GM21619 (cell line): ENCODE results near the gene BLOC1S6.

Source experiments
- ATAC-seq: cut with Tn5 transposase; IDR thresholded peaks from one replicate; pipeline ENCODE4 v1.9.1; 2021; ENCODE audit not compliant: unreplicated experiment

Gene BLOC1S6

DNA sequence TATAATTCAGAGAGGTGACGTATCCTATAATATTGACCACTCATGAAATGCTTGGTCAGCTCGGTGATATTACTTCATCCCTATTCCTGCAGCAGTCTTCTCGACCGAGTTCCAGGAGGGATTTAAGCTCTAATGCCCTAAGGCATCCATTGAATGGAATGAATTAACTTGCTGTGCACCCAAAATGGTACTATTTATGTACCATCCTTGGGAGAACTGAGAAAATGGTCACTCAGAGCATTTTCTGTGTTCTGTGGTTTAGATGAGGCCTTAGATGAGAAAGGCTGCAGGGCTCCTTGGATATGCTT lies 638 bp downstream of the BLOC1S6 start:
- no peak for ATAC-seq

DNA sequence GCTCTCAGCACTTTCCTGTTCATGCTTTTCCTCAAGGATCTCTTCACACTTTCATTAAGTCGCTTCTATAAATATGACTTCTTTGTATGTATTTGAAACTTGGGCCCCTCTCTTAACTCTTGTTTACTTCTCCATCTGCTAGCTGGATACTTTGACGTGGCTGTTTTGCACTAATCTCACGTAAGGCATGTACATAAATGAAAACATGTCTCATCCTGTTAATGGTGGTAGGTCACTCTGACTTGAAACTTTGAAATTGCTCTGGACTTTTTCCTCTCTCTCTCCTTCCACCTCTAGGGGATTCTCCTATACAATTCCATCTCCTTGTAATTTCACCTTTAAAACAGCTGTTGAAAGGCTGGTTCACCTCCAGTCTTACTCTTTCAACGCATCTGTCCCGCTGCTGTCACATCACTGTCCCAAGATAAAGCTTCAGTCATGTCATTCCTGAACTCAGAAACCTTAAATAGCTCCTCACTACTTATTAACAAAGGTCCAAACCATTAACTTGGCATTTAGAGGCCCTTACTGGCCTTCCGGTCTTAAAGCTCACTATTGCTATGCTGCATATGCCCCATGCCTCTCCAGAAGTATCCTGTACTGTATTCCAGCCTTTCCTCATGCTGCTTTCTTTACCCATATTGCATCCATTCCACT lies 1.2 kb downstream of the BLOC1S6 start:
- no peak for ATAC-seq

DNA sequence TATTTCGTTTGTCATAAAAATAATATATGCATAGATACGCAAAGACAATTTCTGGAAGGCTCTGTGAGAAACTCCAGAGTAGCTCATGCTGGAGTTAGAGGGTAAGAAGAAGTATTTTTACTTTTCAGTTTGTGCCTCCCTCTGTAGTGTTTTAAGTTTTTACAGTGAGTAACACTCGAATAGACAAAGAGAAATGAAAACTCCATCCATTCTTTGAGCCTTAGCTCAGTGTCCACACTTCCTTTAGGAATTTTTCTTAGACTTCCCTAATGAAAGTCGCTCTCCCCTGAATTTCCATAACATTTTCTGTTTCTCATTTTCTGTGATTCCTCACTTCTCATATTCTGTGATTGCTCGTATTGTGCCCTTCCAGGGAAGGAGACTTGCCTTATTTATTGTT lies 2.1 kb downstream of the BLOC1S6 start:
- ATAC-seq, result no peak

DNA sequence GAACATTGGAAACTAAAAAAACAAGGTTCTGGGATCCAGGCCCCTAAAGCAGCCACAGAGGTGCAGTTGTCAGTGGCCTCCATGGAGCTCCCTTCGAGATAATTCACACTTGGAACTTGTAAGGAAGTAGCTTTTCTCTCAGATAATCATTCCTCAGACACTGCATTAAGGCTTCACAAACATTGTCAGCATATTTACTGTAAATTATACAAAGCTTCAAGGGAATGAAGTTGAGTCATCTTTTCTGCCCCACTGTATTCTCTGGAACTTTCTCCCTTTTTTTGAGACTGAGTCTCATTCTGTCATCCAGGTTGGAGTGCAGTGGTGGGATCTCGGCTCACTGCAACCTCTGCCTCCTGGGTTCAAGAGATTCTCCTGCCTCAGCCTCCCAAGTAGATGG lies 7.1 kb downstream of the BLOC1S6 start:
- no peak for ATAC-seq

DNA sequence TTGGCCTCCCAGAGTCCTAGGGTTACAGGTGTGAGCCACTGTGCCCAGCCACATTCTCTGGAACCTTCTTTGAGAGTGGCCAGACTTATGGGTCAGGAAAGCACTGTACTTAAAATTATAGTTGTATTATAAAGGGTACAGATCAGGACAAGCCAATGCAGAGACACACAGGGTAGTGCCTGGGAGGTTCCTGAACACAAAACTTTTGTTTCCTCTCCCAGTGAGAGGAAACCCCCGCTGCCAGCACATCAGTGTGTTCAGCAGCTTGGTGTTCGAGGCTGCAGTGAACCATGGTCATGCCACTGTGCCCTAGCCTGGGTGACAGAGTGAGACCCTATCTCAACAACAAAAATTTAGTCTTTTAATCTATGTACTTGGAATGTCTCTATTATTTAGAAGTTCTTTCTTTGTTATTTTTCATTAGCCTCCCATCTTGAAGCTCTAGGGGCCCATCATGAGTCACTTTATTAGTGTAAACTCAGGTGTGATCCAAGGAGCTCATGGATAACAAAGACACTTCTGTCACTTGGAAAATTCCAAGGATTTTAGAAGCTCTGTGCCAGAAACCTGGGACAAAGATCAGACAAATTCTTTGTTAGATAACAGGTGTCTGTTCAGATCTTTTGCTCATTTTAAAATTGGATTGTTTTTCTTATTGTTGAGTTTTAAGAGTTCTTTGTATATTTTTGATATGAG lies 7.8 kb downstream of the BLOC1S6 start:
- no peak for ATAC-seq

DNA sequence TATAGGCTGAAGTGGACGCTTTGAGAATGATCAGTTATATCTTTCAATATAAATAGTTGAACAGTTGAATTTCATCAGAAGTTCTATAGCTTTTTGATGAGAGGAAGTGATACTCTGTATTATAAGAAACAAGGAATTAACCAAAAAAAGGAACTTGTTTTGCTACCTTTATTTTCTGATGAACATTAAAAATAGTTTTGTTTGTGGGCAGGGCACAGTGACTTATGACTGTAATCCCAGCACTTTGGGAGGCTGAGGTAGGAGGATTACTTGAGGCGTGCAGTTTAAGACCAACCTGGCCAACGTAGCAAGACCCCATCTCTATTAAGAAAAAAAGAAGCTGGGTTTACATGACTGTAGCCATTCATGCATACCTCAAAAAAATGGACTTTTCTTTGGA lies 16.7 kb downstream of the BLOC1S6 start:
- no peak for ATAC-seq

DNA sequence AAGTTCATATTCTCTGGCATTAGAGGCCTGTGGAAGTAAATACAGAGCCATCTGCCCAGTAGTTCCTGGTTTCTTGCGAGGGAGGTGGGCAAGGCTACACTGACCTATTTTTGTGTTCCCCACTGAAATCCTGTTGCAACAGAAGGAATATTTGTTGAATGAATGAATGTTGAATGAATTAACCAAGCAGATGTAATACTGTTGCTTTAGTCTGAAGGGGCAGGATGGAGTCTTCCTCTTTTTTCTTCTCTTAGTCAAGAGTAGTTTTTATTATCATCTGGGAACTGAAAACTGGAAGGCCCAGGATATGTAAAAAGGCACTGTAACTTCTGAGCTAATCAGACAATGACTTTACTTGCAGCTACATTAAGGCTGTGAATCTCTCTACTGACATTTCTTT lies 17.1 kb downstream of the BLOC1S6 start:
- ATAC-seq, result no peak

DNA sequence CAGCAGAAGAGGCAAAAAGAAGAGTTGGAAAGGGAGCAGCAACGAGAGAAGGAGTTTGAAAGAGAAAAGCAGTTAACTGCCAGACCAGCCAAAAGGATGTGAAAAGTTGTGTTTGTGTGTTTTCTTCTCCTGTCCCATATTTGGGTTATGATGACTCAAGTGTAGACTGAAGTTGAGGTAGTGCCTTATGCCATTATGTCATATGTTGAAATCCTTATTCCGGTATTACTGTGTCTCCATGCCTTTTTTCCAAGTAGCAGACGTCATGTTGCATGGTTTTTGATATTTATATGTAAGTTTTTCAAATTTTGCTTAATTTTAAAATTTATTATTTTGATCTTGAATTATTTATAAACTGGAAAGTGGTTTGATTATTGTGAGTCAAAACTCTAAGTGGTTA lies 19.2 kb downstream of the BLOC1S6 start:
- ATAC-seq, result no peak

DNA sequence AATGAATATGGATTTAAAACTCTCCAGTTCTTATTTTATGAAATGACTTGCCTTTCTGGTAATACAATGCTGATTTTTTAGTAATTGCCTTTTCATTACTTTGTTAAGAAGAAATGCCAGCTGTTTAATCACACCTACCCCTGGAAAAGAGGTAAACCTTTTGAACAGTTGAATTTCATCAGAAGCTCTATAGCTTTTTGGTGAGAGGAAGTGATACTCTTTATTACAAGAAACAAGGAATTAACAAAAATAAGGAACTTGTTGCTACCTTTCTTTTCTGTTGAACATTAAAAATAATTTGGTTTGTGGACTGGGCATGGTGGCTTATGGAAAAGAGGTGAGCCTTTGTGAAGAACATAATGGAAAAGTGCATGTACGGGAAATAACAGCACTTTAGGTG lies 19.7 kb downstream of the BLOC1S6 start:
- no peak for ATAC-seq

DNA sequence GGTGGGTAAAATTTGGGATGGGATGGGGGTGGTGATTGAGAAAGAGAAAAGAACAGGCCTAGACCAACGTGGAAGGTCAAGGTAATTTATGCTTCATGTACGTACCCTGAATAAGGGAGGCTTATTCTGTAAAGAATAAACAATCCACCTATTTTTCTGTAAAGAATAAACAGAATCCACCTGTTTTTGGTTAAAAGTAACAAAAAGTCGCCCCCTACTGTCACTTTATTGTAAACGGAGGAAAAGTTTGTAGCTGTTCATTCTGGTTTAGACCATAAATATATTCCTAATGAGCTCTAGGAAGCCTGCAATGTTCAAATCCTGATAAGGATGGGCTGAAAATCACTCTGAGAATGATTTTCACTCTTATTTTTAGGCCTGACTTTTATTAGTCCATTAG lies 24.1 kb downstream of the BLOC1S6 start:
- ATAC-seq, result no peak

DNA sequence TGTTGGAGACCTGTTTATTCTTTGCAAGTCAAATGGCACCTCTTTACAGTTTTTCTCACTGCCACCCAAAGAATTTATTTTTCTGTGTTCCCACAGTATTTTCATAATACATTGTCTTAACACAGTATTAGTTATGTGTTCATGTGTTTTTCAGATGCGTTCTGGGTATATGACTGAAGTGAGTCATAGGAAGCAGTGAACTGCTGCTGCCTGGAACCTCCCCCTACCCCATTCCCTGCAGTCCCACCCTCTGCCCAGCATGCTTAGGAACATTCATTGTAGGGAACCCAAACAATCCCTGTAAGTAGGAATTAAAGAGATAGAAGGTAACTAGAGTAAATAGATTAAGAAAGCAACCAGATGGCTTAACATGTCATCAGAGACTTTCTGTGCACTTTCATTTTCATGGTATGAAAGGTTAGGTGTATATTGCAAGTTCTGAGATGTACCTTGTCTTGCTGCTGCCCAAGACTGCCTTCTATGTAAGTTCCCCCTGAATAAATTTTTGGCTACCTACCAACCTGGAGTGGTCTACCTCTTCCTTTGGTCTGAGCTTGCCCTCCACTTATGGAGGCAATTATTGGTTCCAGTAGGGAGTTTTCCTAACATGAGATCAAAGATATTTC lies 25.7 kb downstream of the BLOC1S6 start:
- no peak for ATAC-seq

DNA sequence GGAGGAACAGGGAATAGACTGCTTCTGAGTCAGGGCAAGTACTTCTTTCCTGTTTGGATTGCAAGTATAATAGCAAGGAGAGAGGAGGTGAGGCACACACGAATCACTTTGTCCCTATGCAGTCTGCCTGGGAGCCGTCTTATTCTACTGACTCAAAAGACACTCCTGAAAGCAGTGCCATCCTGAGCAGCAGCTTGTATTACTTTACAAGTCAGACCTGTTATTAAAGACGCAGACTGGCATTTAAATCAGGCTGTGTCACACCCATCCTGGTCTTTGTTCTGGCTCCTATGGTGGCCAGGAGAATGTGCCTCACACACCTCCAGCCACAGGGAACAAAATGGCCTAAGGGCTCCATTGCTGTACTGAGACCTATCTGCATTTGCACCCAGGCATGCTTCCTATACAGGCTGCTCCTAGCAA lies 29.7 kb downstream of the BLOC1S6 start:
- ATAC-seq, result no peak

DNA sequence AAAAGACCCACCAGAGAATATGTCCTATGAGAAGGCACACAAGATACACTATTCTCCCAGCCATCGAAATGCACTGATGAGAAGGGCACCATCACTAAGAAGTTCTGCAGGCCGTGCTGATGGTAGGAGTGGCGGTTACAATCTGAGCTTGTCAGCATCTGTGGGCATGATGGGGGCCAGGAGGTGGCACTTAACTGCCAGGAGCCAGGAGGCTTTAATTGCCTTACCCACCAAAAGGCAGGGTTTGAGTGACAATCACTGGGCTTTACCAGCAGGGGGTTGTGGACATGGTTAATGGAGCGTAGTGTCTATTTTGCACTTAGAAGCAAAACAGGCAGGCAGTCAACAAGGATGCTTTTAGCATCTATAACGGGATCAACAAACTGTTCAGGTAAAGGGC lies 31.6 kb downstream of the BLOC1S6 start:
- ATAC-seq, result no peak

DNA sequence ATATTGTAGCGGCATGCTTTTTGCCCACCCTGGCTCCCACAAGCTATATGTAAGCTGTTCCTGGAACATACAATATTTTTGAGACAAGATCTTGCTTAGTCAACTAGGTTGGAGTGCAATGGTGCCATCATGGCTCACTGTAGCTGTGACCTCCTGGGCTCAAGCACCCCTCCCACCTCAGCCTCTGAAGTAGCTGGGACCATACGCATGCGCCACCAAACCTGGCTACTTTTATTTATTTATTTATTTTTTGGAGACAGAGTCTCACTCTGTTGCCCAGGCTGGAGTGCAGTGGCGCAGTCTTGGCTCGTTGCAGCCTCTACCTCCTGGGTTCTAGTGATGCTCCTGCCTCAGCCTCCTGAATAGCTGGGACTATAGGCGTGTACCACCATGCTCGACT lies 41.0 kb downstream of the BLOC1S6 start:
- ATAC-seq, result no peak

DNA sequence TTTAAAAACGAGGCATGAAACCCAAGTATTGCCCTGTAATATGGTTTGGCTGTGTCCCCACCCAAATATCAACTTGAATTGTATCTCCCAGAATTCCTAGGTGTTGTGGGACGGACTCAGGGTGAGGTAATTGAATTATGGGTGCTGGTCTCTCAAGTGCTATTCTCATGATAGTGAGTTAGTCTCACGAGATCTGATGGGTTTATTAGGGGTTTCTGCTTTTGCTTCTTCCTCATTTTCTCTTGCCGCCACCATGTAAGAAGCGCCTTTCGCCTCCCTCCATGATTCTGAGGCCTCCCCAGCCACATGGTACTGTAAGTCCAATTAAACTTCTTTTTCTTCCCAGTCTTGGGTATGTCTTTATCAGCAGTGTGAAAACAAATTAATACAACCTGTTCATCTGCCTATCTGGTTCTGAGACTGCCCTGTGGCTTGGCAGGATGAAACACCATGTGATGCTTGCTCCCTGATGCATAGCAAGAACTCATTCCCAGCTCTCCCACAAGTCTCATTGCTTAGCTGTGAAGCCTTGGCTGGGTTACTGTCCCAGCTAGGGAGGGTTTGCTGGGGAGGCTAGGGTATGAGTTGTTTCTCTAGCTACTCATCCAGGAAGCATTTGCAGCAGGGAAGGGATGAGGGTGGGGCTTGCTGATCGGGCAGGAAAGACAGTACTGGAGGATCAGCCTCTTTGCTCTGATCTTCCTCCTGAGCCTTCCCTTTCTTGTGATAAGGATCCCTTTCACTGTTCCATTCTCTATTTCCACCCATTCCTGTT lies 43.9 kb downstream of the BLOC1S6 start:
- ATAC-seq, result no peak

DNA sequence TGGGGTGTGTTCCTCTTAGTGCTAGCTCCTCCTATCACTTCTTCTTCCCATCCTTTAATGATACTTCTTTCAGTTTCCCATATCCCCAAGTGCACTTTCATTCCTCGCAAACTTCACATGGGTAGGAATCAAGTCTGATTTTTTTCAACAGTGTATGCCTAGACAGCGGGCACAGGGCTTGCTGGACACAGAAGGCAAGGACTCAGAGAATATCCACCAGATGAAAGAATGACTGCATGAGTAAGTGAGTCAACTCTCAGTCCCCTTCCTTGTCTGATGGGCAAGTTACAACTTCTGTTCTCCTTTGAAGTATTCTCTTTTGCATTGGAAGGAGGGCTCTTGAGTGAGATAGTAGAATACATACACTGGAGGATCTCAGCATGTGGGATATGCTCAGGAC lies 44.6 kb downstream of the BLOC1S6 start:
- no peak for ATAC-seq

DNA sequence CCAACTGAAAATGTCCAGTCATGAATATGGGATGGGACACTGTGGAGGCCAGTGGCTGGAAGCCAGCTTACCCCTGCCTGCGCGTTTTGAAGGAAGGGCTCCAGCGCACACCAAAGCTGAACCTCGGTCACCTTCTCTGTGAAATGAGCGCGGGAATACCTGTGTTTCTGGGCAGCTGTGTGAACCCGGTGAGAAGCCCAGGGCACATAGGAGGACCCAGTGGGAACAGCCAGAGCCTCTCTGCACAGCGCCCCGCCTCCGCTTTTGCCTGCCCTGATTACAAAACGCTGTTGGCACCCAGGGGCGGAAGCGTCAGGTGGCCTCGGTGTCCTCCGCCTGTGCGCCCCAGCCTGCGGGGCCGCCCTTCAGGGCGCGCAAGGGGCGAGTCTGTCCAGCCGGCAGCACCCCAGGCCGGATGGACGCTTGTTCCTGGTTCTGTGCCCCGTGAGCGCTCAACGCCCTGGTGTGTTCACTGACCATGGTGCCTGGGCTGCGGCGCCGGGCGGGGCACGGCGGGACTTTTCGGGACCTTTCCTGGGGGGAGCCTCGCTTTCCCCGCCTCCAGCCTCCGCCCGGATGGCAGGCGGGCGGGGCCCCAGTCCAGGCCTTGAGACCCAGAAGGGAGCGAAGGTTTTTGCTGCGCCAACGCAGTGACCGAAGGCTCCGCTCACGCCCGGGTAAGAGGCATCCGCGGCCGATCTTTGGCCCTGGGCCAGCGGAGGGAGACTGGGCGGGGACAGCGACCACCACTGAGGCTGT lies 47.4 kb downstream of the BLOC1S6 start, which contains the start of gene SQOR:
TSS of gene SQOR (plus strand) at position 598 of the 759 bp plus-strand sequence. CDS start 23,895 bp downstream, outside the sequence.
- ATAC-seq, result peak; percentile 69

DNA sequence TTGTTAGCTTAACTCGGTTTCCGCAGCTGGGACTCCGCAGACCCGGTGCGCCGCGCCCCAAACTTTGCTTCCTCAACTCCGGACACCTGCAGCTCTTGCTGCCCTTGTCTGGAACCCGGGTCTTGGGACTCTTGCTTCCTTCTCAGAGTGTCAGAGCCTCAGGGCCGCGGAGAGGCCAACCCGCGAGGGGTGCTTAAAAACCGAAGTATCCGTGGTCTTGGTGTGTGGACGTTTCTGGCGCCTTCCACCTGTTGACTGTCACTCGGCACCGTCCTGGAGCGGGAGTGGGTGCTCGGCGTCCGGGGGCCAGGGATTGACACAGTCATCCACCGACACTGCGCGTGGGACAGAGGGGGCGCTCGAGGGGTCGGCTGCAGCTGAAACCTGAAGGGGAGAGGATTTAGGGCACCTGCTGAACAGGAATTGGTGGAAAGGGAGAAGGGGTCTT lies 48.0 kb downstream of the BLOC1S6 start:
- ATAC-seq, result peak; percentile 42

DNA sequence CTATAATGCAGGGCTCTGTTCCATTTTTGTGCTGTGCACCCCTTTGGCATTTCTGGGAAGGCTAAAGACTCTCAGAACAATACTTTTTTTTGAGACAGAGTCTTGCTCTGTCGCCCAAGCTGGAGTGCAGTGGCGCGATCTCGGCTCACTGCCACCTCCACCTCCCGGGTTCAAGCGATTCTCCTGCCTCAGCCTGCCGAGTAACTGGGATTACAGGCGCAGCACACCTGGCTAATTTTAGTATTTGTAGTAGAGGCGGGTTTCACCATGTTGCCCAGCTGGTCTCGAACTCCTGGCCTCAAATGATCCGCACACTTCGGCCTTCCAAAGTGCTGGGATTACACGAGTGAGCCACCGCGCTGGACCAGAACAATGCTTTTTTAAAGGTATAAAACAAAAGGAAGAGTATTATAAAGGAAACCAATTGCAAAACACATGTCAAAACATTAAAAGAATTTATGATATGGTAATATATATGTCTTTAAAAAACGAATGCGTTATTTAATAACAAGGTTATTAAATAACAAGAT lies 48.6 kb downstream of the BLOC1S6 start:
- ATAC-seq, result no peak

DNA sequence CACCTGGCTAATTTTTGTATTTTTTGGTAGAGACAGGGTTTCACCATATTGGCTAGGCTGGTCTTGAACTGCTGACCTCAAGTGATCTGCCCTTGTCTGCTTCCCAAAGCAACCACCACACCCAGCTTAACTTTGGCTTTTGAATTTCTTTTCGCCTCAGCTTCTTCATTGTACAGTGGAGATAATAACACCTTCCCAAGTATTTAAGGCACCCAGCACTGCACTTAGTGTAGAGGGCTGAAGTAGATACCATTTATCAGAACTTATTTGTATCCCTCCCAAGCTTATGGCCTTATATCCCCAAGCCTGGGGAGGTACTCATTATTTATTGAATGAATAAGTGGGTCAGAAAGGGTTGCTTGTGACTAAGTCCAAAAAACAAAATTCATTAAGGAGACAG lies 50.0 kb downstream of the BLOC1S6 start:
- no peak for ATAC-seq
